ENCODE results near the gene PPM1H. TPM values are rescaled to one million over a fixed set of nuclear protein-coding genes. Genes with fewer than 3 reads are reported as not detected.

PPM1H gene
- total and polyA plus RNA-seq, 10 of the 15 experiments (the other 5 are each of a cell fraction or from before 2014, with no cell fraction given): 0.11 to 0.83 (median 0.49) TPM

DNA sequence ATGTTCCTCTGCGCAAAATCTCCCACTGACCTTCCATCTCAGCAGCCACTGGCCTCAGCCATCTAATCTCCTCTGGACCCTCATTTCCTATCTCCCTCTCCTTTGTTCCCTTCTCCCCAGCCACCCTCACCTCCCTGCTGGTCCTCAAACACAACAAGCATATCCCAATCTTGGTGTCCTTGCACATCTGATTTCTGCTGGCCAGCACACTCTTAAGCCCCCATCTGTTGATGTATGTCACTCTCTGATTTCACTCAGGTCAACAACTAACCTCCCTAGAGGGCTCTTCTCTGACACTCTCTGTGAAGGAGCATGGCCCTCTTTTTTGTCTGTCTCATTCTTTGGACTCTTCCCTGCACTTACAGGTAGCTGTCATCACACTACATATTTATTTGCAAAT lies 25.6 kb downstream of the PPM1H start:
- Histone ChIP-seq H2AFZ (ENCODE audit: control insufficient read depth, low read depth, low read length) (no peak overlapping the region), H3K79me2 (ENCODE audit: control insufficient read depth, insufficient read depth, low read length) (no peaks in the 10 kb centered on the region), H4K20me1 (ENCODE audit: control insufficient read depth, insufficient read depth) (no peaks in the 10 kb centered on the region), H3K27me3 (replicated peaks in 1 of 2; ENCODE audit: control insufficient read depth in 2 of 2, insufficient read depth in 2 of 2, low read length in 1 of 2) (no peaks in the 10 kb centered on the region; a peak in 1 of 4 replicates), H3K4me2 (ENCODE audit: control insufficient read depth, insufficient read depth) (no peak overlapping the region), H3K36me3 (ENCODE audit: control insufficient read depth in 2 of 2, insufficient read depth in 2 of 2, low read length in 1 of 2) (no peaks in the 10 kb centered on the region), H3K4me3 (no peak overlapping the region), H3K9me3 (replicated peaks; ENCODE audit: control insufficient read depth, insufficient read depth, low read length) (no peaks in the 10 kb centered on the region), H3K9ac (ENCODE audit: control insufficient read depth, insufficient read depth, low read length) (no peak overlapping the region), H3K27ac (ENCODE audit: control insufficient read depth, insufficient read depth) (no peak overlapping the region), H3K4me1 (ENCODE audit: control insufficient read depth, insufficient read depth, low read length) (no peaks in the 10 kb centered on the region)
- ChIA-PET RAD21 (ENCODE audit: unreplicated experiment) (no interaction called here), CTCF (no interaction called here), SMC1A (ENCODE audit: uncharacterized antibody, unreplicated experiment) (no interaction called here), POLR2A (no interaction called here)
- no peak for ATAC-seq
- no peak for DNase-seq (ENCODE audit: low read depth, low spot score)
- in situ Hi-C loops (cut with MboI) (no loop called here), intact Hi-C loops (cut with micrococcal nuclease; ENCODE audit: unreplicated experiment) (no loop called here)
- no peak for FAIRE-seq
- no TSS peak for BruUV-seq (replicated peaks)
- WGBS (ENCODE audit: insufficient coverage, insufficient replicate concordance, low lambda C conversion rate, missing lambda C conversion rate): 38% methylated on average over 1 of the region's 1 CpG
- no peak for TF ChIP-seq MEF2A (IDR thresholded peaks at IDR 0.05; ENCODE audit: insufficient read depth, low read depth, low read length)
- TF ChIP-seq HDAC2 (IDR thresholded peaks at IDR 0.05): no peak
- no peak for TF ChIP-seq SIN3A (IDR thresholded peaks at IDR 0.05; ENCODE audit: low read depth, low read length)
- no peak for TF ChIP-seq CBX5 (IDR thresholded peaks at IDR 0.05; ENCODE audit: low read depth)
- TF ChIP-seq CBFB (IDR thresholded peaks at IDR 0.05; ENCODE audit: low read depth): no peak
- TF ChIP-seq, protein P1, sequence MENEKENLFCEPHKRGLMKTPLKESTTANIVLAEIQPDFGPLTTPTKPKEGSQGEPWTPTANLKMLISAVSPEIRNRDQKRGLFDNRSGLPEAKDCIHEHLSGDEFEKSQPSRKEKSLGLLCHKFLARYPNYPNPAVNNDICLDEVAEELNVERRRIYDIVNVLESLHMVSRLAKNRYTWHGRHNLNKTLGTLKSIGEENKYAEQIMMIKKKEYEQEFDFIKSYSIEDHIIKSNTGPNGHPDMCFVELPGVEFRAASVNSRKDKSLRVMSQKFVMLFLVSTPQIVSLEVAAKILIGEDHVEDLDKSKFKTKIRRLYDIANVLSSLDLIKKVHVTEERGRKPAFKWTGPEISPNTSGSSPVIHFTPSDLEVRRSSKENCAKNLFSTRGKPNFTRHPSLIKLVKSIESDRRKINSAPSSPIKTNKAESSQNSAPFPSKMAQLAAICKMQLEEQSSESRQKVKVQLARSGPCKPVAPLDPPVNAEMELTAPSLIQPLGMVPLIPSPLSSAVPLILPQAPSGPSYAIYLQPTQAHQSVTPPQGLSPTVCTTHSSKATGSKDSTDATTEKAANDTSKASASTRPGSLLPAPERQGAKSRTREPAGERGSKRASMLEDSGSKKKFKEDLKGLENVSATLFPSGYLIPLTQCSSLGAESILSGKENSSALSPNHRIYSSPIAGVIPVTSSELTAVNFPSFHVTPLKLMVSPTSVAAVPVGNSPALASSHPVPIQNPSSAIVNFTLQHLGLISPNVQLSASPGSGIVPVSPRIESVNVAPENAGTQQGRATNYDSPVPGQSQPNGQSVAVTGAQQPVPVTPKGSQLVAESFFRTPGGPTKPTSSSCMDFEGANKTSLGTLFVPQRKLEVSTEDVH (IDR thresholded peaks at IDR 0.05; ENCODE audit: low read depth, partially characterized antibody): no peak
- TF ChIP-seq, protein P2, sequence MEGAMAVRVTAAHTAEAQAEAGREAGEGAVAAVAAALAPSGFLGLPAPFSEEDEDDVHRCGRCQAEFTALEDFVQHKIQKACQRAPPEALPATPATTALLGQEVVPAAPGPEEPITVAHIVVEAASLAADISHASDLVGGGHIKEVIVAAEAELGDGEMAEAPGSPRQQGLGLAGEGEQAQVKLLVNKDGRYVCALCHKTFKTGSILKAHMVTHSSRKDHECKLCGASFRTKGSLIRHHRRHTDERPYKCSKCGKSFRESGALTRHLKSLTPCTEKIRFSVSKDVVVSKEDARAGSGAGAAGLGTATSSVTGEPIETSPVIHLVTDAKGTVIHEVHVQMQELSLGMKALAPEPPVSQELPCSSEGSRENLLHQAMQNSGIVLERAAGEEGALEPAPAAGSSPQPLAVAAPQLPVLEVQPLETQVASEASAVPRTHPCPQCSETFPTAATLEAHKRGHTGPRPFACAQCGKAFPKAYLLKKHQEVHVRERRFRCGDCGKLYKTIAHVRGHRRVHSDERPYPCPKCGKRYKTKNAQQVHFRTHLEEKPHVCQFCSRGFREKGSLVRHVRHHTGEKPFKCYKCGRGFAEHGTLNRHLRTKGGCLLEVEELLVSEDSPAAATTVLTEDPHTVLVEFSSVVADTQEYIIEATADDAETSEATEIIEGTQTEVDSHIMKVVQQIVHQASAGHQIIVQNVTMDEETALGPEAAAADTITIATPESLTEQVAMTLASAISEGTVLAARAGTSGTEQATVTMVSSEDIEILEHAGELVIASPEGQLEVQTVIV (IDR thresholded peaks at IDR 0.05; ENCODE audit: borderline replicate concordance, partially characterized antibody): no peak
- TF ChIP-seq, protein P3, sequence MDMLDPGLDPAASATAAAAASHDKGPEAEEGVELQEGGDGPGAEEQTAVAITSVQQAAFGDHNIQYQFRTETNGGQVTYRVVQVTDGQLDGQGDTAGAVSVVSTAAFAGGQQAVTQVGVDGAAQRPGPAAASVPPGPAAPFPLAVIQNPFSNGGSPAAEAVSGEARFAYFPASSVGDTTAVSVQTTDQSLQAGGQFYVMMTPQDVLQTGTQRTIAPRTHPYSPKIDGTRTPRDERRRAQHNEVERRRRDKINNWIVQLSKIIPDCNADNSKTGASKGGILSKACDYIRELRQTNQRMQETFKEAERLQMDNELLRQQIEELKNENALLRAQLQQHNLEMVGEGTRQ (IDR thresholded peaks at IDR 0.05; ENCODE audit: borderline replicate concordance, low read depth, low read length): no peak
- TF ChIP-seq SMAD1 (IDR thresholded peaks at IDR 0.05; ENCODE audit: low read depth, partially characterized antibody): no peak
- TF ChIP-seq MXI1 (IDR thresholded peaks at IDR 0.05; ENCODE audit: low read depth, low read length): no peak
- TF ChIP-seq DPF2 (IDR thresholded peaks at IDR 0.05): no peak
- TF ChIP-seq, protein P4, sequence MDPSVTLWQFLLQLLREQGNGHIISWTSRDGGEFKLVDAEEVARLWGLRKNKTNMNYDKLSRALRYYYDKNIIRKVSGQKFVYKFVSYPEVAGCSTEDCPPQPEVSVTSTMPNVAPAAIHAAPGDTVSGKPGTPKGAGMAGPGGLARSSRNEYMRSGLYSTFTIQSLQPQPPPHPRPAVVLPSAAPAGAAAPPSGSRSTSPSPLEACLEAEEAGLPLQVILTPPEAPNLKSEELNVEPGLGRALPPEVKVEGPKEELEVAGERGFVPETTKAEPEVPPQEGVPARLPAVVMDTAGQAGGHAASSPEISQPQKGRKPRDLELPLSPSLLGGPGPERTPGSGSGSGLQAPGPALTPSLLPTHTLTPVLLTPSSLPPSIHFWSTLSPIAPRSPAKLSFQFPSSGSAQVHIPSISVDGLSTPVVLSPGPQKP (IDR thresholded peaks at IDR 0.05; ENCODE audit: low read depth, low read length): no peak
- TF ChIP-seq, protein P5, sequence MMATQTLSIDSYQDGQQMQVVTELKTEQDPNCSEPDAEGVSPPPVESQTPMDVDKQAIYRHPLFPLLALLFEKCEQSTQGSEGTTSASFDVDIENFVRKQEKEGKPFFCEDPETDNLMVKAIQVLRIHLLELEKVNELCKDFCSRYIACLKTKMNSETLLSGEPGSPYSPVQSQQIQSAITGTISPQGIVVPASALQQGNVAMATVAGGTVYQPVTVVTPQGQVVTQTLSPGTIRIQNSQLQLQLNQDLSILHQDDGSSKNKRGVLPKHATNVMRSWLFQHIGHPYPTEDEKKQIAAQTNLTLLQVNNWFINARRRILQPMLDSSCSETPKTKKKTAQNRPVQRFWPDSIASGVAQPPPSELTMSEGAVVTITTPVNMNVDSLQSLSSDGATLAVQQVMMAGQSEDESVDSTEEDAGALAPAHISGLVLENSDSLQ (IDR thresholded peaks at IDR 0.05): no peak

Measured in GM12878 (cell line).